Ascending aorta (tissue), 2 donors: ENCODE results near the gene TSC1. TPM values are rescaled to one million over a fixed set of nuclear protein-coding genes. Genes with fewer than 3 reads are reported as not detected.

Source experiments
- DNase-seq, 2 donors: peaks; one replicate each; pipeline ENCODE4 v3.0.0-alpha.2; 2019; ENCODE audit warnings: low spot score in 2 of 2
- H3K27ac ChIP-seq, 2 donors: fragments of 200-600 bp; sonication (generic); one replicate each; pipeline ENCODE4 v1.5.1; 2016 to 2017; ENCODE audit warnings: mild to moderate bottlenecking in 1 of 2
- H3K27me3 ChIP-seq: fragments of 200-600 bp; sonication (generic); one replicate; pipeline ENCODE4 v1.5.1; 2017
- H3K36me3 ChIP-seq, 2 donors: fragments of 200-600 bp; sonication (generic); one replicate each; pipeline ENCODE4 v1.5.1; 2016
- H3K4me1 ChIP-seq, 2 donors: fragments of 200-600 bp; sonication (generic); one replicate each; pipeline ENCODE4 v1.5.1; 2016 to 2017; ENCODE audit warnings: mild to moderate bottlenecking in 1 of 2
- H3K4me3 ChIP-seq, 2 donors: fragments of 200-600 bp; sonication (generic); one replicate each; pipeline ENCODE4 v1.5.1; 2016 to 2017; ENCODE audit warnings: mild to moderate bottlenecking in 1 of 2
- H3K9me3 ChIP-seq, 2 donors: fragments of 200-600 bp; sonication (generic); one replicate each; pipeline ENCODE4 v1.5.1; 2016
- intact Hi-C: fragments of 100-400 bp; cut with DNase I; formaldehyde crosslinking; loops from one replicate; pipeline ENCODE4 v1.15.1; 2023
- total RNA-seq: library from RNA; depleted of rRNA; stranded (reverse); fragments of >200 nt; gene quantifications from one replicate; pipeline ENCODE4 v1.1.0, GENCODE V29; 2016
- TF ChIP-seq, protein P1 (sequence below), 3 experiments: fragments of 200-600 bp in 2 of 3; fragments of 450-650 bp in 1 of 3; sonication (generic) in 2 of 3; IDR thresholded peaks; one replicate each; pipeline ENCODE4 v1.5.1; 2016 to 2019; ENCODE audit warnings: antibody characterized with exemption in 3 of 3, mild to moderate bottlenecking in 1 of 3, moderate library complexity in 1 of 3

Gene TSC1
- total RNA-seq, 1 donor from 2014 or later = 39.8 TPM

DNA sequence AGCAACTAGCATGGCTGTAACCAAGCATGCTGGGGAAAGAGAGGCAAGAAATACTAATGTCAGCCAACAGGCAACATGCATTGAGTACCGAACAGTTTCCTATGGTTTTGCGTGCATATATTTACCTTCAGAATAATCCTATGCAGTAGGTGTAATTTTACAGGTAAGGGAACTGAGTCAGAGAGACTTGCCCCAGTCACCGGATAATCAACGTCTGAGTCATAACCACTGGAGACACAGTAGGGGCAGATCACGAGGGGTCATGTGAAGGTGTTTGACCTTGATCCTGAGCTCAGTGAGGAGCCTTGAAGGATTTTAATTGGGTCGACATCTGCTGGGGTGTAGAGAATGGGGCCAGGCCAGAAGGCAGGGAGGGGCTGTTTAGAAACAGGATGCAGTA, 13.4 kb upstream of the TSC1 start:
- no peak for DNase-seq
- TF ChIP-seq, protein P1, sequence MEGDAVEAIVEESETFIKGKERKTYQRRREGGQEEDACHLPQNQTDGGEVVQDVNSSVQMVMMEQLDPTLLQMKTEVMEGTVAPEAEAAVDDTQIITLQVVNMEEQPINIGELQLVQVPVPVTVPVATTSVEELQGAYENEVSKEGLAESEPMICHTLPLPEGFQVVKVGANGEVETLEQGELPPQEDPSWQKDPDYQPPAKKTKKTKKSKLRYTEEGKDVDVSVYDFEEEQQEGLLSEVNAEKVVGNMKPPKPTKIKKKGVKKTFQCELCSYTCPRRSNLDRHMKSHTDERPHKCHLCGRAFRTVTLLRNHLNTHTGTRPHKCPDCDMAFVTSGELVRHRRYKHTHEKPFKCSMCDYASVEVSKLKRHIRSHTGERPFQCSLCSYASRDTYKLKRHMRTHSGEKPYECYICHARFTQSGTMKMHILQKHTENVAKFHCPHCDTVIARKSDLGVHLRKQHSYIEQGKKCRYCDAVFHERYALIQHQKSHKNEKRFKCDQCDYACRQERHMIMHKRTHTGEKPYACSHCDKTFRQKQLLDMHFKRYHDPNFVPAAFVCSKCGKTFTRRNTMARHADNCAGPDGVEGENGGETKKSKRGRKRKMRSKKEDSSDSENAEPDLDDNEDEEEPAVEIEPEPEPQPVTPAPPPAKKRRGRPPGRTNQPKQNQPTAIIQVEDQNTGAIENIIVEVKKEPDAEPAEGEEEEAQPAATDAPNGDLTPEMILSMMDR (IDR thresholded peaks at IDR 0.05) = no peak
- Histone ChIP-seq H3K4me1 (no peaks in the 10 kb centered on the region), H3K4me3 (no peak overlapping the region), H3K36me3 (no peaks in the 10 kb centered on the region), H3K27ac (no peak overlapping the region), H3K9me3 (peaks cover 0 to 9% of the 10 kb centered on the region in 2 donors), H3K27me3 (no peaks in the 10 kb centered on the region)
- intact Hi-C loops = no loop called here

DNA sequence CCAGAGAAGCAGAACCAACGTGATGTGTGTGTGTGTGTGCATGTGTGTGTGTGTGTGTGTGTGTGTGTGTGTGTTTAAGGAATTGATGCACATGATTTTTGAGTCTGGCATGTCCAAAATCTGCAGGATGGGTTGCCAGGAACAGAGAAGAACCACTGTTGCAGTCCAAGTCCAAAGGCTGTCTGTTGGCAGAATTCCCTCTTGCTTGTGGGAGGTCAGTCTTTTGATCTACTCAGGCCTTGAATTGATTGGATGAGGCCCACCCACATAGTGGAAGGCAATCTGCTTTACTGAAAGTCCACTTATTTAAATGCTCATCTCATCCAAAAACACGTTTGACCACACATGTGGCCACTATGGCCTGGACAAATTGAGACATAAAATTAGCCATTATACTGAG, 11.4 kb upstream of the TSC1 start:
- Histone ChIP-seq H3K4me3 (no peak overlapping the region), H3K9me3 (peaks cover 0 to 9% of the 10 kb centered on the region in 2 donors), H3K36me3 (no peaks in the 10 kb centered on the region), H3K4me1 (no peaks in the 10 kb centered on the region), H3K27ac (no peak overlapping the region), H3K27me3 (no peaks in the 10 kb centered on the region)
- no peak for DNase-seq
- intact Hi-C loops = no loop called here
- TF ChIP-seq, protein P1 (IDR thresholded peaks at IDR 0.05) = no peak

DNA sequence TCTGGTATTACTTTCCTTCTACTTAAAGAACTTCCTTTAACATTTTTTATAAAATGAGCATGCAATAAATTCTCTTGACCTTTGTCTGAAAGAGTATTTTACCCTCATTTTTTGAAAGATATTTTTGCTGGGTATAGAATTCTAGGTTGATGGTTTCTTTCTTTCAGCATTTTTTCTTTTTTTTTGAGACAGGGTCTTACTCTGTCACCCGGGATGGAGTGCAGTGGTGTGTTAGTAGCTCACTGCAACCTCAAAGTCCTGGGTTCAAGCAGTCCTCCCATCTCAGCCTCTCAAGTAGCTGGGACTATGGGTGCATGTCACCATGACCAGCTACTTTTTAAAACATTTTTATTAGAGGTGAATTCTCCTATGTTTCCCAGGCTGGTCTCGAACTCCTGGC, 10.7 kb upstream of the TSC1 start:
- H3K9me3 ChIP-seq = peaks cover 0 to 9% of the 10 kb centered on the region in 2 donors
- no peak for DNase-seq
- intact Hi-C loops = no loop called here

DNA sequence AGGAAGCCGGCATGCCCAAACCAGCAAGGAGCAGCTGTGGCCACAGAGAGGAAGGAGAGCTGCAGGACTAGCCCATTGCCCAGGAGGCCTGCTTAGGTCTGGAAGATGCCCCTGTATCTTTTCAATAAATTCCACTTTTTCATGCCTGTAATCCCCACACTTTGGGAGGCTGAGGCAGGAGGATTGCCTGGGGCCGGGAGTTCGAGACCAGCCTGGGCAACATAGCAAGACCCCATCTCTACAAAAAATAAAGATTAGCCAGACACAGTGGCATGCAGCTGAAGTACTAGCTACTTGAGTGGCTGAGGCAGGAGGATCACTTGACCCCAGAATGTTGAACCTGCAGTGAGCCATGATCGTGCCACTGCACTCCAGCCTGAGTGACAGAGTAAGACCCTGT, 5.3 kb upstream of the TSC1 start:
- intact Hi-C loops = loop anchor here (10.0 kb wide), 2 partner anchors 195 to 1075 kb away; partner anchors contain the start of gene BRD3OS
- DNase-seq = no peak

More for the DNA sequence above, 10.7 kb upstream of the TSC1 start:
- no peaks in the 10 kb centered on the region for H3K27me3 ChIP-seq
- H3K27ac ChIP-seq = no peak overlapping the region
- TF ChIP-seq, protein P1 (IDR thresholded peaks at IDR 0.05) = no peak
- H3K36me3 ChIP-seq = no peaks in the 10 kb centered on the region
- H3K4me3 ChIP-seq = no peak overlapping the region
- H3K4me1 ChIP-seq = no peaks in the 10 kb centered on the region

DNA sequence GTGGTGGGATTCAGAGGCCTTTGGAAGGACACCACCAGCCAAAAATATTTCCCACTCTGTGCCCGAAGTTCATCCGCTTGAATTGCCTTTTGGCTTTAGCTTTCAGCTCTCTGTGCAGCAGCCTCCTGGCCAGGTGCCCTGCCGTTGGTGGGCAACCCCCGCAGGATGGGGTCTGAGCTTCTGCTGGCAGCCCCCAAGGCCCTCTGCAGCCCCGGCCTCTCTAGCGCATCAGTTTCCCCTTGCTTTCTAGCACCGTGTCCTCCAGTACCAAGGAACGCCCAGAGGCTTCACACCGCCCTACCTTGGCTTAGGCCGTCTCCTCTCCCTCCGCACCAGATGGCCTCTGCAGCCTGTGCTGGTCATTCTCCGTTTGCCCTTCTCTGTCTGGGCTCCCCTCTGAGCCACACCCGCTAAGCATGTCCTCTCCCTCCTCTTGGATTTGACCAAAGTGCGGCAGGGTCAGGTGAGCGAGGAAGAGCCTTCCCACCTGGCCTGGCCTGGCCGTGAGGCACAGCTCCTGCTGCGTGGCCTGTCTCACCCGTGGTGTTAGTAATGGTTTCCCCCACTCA, 4.2 kb upstream of the TSC1 start:
- no peak for DNase-seq

More for the DNA sequence above, 5.3 kb upstream of the TSC1 start:
- TF ChIP-seq, protein P1 (IDR thresholded peaks at IDR 0.05) = no peak
- Histone ChIP-seq H3K27me3 (no peaks in the 10 kb centered on the region), H3K4me1 (peaks cover 0 to 4% of the 10 kb centered on the region in 2 donors), H3K36me3 (no peaks in the 10 kb centered on the region), H3K4me3 (no peak overlapping the region), H3K9me3 (peaks cover 0 to 1% of the 10 kb centered on the region in 2 donors), H3K27ac (no peak overlapping the region)

More for the DNA sequence above, 4.2 kb upstream of the TSC1 start:
- no peaks in the 10 kb centered on the region for H3K27me3 ChIP-seq
- H3K27ac ChIP-seq = no peak overlapping the region
- intact Hi-C loops = loop anchor here (10.0 kb wide), 2 partner anchors 196 to 1076 kb away; partner anchors contain the start of gene BRD3OS
- H3K9me3 ChIP-seq = no peaks in the 10 kb centered on the region
- TF ChIP-seq, protein P1 (IDR thresholded peaks at IDR 0.05) = no peak
- no peak overlapping the region for H3K4me3 ChIP-seq
- peaks cover 0 to 4% of the 10 kb centered on the region in 2 donors for H3K4me1 ChIP-seq
- no peaks in the 10 kb centered on the region for H3K36me3 ChIP-seq
